ENCODE results near the gene SCN1B.
"Not testable (repeated sequence)": the region's sequence is repeated elsewhere in the genome, so short reads cannot be mapped to it uniquely, and the experiment has no call there.

DNA sequence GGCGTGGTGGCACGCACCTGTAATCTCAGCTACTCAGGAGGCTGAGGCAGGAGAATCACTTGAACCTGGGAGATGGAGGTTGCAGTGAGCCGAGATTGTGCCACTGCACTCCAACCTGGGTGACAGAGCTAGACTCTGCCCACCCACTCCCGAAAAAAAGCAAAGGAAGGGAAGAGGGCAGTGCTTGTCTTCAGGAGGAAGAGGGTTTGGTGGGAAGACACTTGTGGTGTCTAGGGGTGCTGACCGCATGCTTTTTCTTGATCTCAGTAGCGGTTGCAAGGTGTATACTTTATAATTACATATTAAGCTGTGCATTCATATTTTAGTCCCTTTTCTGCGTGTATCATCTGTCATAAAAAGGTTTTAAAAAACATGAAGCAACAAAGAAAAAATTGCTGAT is 37.7 kb upstream of the SCN1B start:
- TF ChIP-seq RFX5 (IDR thresholded peaks at IDR 0.05); POLR2A (IDR thresholded peaks at IDR 0.05; ENCODE audit: low read length): not testable (repeated sequence)
- TF ChIP-seq, protein P1, sequence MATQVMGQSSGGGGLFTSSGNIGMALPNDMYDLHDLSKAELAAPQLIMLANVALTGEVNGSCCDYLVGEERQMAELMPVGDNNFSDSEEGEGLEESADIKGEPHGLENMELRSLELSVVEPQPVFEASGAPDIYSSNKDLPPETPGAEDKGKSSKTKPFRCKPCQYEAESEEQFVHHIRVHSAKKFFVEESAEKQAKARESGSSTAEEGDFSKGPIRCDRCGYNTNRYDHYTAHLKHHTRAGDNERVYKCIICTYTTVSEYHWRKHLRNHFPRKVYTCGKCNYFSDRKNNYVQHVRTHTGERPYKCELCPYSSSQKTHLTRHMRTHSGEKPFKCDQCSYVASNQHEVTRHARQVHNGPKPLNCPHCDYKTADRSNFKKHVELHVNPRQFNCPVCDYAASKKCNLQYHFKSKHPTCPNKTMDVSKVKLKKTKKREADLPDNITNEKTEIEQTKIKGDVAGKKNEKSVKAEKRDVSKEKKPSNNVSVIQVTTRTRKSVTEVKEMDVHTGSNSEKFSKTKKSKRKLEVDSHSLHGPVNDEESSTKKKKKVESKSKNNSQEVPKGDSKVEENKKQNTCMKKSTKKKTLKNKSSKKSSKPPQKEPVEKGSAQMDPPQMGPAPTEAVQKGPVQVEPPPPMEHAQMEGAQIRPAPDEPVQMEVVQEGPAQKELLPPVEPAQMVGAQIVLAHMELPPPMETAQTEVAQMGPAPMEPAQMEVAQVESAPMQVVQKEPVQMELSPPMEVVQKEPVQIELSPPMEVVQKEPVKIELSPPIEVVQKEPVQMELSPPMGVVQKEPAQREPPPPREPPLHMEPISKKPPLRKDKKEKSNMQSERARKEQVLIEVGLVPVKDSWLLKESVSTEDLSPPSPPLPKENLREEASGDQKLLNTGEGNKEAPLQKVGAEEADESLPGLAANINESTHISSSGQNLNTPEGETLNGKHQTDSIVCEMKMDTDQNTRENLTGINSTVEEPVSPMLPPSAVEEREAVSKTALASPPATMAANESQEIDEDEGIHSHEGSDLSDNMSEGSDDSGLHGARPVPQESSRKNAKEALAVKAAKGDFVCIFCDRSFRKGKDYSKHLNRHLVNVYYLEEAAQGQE (IDR thresholded peaks at IDR 0.05) = not testable (repeated sequence)
- TF ChIP-seq, protein P2, sequence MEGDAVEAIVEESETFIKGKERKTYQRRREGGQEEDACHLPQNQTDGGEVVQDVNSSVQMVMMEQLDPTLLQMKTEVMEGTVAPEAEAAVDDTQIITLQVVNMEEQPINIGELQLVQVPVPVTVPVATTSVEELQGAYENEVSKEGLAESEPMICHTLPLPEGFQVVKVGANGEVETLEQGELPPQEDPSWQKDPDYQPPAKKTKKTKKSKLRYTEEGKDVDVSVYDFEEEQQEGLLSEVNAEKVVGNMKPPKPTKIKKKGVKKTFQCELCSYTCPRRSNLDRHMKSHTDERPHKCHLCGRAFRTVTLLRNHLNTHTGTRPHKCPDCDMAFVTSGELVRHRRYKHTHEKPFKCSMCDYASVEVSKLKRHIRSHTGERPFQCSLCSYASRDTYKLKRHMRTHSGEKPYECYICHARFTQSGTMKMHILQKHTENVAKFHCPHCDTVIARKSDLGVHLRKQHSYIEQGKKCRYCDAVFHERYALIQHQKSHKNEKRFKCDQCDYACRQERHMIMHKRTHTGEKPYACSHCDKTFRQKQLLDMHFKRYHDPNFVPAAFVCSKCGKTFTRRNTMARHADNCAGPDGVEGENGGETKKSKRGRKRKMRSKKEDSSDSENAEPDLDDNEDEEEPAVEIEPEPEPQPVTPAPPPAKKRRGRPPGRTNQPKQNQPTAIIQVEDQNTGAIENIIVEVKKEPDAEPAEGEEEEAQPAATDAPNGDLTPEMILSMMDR (IDR thresholded peaks at IDR 0.05) = not testable (repeated sequence)
